HG03064 (cell line): ENCODE data around the gene RALGAPB.
"Not testable (repeated sequence)": the region's sequence is repeated elsewhere in the genome, so short reads cannot be mapped to it uniquely, and the experiment has no call there.

Experiments
- ATAC-seq: cut with Tn5 transposase; IDR thresholded peaks from one replicate; pipeline ENCODE4 v1.9.1; 2021; ENCODE audit warnings: low read depth; ENCODE audit not compliant: unreplicated experiment

The RALGAPB gene

DNA sequence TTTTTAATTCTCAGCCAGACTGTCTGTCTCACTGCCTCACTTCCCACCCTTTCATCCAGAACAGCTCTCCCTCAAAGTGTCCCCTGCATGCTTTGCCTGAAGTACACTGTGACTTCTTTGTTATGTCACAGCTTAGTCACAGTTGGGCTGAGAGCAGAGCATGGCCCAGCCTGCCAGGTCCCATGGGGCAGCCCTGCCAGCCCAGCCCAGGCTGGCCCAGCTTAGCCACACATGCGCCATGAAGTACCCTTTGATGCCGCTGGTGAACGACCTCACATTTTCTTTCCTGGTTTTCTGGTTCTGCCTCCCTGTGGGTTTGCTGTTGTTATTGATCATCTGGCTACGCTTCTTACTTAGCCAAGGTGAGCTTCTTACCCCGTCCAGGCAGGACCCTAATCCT lies 108.4 kb downstream of the RALGAPB start, which contains the start of gene ADIG:
Gene ADIG (plus strand): TSS at position 185 of the 400 bp plus-strand sequence. CDS start 54 bp downstream, at position 239.
- ATAC-seq = no peak

- ATAC-seq = no peak
Measured at GRCh38 chr20:38581830-38582358, 109.3 kb downstream of the RALGAPB start.

DNA sequence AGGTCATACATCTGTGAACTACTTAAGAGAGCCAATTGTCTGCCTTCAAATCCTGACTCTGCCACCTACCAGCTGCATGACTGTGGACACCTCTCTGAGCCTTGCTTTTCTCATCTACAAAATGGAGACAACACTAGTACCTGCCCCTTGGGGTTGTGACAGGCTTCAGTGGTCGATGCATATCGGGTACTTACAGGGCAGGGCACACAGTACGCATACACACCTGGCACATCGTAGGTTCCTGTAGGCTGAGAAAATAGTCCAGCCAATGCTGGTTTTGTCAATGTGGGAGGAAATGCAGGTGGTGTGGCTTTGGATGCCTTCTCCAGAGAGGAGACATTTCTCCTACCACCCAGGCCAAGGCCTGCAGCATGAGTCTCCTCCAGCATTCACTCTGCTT lies 110.7 kb downstream of the RALGAPB start:
- no peak for ATAC-seq

- no peak for ATAC-seq
Measured at GRCh38 chr20:38584099-38584763, 111.6 kb downstream of the RALGAPB start.

GRCh38 chr20:38585404-38586180 lies 112.9 kb downstream of the RALGAPB start:
- no peak for ATAC-seq

DNA sequence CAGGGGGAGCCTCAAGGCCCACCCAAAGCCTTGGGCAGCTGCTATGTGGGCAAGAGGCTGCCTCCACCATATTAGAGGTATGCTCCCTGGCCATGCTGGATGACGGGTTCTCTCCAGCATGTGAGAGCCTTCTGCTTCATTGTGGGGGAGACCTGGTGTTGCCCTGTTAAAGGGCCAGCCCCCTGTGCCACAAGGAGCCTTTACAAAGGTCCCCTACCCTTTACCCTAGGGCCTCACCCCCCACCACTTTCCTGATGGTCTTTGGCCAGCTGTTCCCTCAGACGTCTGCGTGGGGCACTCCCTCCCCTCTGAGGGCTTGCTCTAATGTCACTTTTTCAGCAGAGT lies 113.5 kb downstream of the RALGAPB start:
- ATAC-seq = no peak

DNA sequence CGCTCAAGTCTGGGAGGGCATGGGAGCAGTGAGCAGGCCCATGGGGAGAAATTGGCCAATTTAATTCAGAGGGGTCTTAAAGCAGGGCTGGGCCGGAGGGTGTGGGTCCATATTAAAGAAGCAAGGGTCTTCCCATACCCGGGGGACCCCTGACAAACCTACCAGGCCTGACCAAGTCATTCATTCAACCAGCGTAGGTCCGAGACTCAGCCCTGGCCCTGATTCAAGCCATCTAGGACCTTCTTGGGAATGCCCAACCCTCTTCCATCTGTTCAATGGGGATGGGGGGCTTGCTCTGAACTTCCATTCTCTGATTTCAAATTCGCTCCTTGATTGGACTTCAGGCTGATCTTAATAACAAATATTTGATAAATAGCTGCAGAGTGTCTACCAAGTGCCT lies 115.7 kb downstream of the RALGAPB start:
- ATAC-seq = no peak

DNA sequence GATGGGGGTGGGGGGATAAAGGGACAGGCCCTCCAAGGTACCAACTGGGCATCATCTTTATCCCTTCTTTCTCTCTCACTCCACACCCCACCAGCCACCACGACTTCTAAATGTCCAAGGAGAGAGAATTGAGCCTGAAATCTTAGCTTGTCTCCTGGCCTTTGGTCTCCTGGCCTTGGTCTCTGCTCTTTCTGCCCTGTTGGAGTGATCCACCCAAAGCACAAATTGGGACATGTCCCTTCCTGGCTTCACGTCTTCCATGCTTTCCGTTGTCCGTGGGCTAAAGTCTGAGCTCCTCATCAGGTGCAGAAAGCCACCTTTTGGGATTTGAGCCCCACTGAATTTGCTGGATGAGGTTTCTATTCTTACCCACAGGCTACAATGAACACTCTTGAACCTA lies 116.7 kb downstream of the RALGAPB start:
- no peak for ATAC-seq

GRCh38 chr20:38589967-38590675 lies 117.5 kb downstream of the RALGAPB start:
- ATAC-seq = no peak

DNA sequence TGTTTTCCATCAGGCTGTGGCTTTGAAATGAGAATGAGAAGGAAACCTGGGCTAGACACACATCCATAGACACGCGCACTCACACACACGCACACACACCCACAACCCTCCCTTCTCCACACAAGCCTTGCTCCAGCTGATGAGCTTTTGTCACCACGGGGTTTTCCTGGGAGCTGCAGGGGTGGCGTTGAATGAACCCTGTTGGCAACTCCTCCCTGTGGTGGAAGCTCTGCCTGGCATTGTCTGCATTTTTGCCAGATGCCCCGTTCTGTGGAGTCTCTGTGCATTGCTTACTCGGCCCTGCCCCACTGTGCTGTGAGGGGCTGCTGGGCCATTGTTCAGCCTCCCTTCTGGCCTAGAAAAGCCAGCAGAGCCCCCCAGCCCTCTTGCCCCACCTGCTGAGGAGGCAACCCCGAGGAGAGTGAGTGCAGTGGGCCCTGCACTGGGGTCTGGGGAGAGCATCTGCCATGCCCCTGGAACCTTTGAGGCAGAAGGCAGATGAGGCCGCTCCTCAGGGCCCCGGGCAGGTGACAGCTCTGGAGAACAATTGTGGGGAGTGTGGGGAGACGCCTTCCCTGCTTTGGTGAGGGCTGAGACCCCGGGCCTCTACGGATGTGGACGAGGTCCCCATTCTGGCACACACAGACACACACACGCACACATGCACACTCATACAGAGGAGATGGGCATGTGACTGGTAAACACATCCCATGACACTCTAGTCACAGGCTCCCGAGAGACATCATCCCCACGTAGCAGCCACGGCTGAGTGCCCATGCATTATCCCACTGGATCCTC lies 118.2 kb downstream of the RALGAPB start:
- no peak for ATAC-seq

- no peak for ATAC-seq
Measured at GRCh38 chr20:38591474-38592410, 119.1 kb downstream of the RALGAPB start.

- not testable (repeated sequence) for ATAC-seq
Measured at GRCh38 chr20:38592411-38592790, 119.8 kb downstream of the RALGAPB start.

- ATAC-seq = not testable (repeated sequence)
Measured at GRCh38 chr20:38594281-38594680, 121.6 kb downstream of the RALGAPB start.

DNA sequence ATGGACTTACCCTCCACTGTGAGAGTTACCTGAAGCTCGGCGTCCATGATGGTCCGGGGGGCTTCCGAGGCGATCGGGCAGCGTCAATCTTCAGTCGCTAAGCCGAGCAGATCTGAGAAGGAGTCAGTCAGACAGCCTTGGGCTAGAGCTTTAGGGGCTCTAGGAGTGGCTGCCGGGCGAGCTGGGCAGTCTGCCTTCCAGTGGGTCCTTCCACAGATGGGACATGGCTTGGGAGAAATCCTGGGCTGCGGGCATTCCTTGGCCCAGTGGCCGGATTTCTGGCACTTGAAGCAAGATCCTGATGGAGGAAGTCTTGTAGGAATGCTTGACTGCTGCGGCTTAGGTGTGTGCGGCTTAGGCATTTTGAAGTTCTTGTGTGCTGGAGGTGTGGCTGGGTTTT lies 123.2 kb downstream of the RALGAPB start:
- ATAC-seq = not testable (repeated sequence)

GRCh38 chr20:38599410-38599882 lies 126.8 kb downstream of the RALGAPB start:
- ATAC-seq = no peak

DNA sequence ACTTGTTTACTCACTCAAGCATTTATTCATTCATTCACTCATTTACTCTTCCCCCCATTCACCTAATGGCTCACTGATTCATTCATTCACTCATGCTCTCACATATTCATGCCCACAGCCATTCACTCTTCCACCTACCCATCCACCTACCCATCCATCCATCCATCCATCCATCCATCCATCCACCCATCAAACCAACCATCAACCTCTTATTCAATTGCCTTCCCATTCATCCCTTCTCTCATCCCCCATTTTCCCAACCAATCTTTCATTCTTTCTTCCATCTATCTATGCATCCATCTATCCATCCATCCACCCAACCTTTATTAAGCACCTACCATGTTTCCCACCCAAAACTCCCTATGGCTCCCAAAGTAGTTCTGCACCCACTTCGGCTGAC lies 127.4 kb downstream of the RALGAPB start:
- no peak for ATAC-seq

- ATAC-seq = no peak
Measured at GRCh38 chr20:38601216-38602184, 128.9 kb downstream of the RALGAPB start, which contains the start of gene ARHGAP40. Gene ARHGAP40 (plus strand): TSS chr20:38601809.

GRCh38 chr20:38602185-38602581 lies 129.5 kb downstream of the RALGAPB start:
- ATAC-seq = no peak
